Raji (cell line): ENCODE data around the gene NOTUM.
A peak's percentile ranks its signal among the peaks of the same experiment; 100 is the strongest.

Source experiments
- POLR2A ChIP-seq: IDR thresholded peaks from 2 replicates; pipeline ENCODE4 v1.6.1; 2011; ENCODE audit warnings: low read depth, low read length, control low read depth; ENCODE audit not compliant: insufficient read depth

The NOTUM gene

GRCh38 chr17:81920612-81921536, 40.1 kb downstream of the NOTUM start:
- TF ChIP-seq POLR2A: no peak

GRCh38 chr17:81918832-81919545, 42.0 kb downstream of the NOTUM start:
- no peak for TF ChIP-seq POLR2A

DNA sequence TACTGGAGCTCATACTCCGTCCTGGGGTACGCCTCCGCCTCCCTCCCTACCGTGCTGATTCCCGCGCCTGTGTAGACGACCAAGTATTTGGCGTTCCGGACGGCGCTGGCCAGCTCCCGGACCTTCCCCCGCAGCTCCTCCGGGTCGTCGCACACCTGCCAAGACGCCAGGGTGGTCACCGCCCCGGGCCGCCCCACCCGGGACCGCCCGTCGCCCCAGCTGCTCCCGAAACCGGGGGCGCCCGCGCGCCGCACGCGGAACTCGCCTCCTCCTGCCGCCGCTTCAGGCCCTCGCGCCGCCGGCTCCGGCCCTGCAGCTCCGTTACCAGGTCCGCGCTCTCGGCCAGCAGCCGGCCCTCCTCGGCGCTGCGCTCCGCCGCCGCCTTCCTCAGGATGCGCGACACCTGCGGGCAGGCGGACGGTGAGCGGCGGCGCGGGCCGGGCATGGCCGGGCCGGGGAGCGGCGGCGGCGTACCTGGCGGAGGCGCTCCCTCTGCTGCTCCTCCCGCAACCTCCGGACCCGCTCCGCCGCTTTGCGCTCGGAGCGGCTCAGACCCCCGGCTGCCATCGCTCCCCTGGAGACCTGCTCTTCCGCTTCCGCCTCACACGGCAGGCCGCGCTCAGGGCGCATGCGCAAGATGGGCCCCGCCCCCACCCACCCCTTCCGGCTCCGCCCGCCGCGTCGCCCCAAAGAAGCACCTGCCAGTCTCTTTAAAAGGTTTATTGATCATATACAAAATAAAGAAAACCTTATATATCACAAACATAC, 43.2 kb downstream of the NOTUM start, which contains the start of gene SIRT7:
Gene SIRT7, minus strand, starts transcription at position 612 of the 768 bp plus-strand sequence. Its CDS starts 45 bp downstream, at position 567.
- peak; percentile 80 for TF ChIP-seq POLR2A

GRCh38 chr17:81916234-81917001, 44.6 kb downstream of the NOTUM start:
- TF ChIP-seq POLR2A: no peak

DNA sequence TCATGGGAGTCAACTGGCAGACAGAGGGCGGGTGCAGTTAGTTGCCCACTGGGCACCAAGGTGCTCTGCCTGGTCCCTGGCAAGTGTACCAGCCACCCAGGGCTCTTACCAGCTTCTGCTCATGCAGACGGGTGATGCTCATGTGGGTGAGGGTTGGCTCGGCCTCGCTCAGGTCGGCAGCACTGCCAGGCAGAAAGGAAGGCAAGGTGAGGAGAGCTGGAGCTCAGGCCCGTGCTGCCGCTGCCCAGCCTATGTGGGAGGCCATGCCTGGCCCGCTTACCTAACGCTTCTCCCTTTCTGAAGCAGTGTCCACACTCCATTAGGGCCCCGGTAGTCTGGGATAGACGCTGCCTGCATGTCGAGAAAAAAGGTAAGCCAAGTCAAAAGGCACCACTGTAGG, 45.7 kb downstream of the NOTUM start:
- no peak for TF ChIP-seq POLR2A

DNA sequence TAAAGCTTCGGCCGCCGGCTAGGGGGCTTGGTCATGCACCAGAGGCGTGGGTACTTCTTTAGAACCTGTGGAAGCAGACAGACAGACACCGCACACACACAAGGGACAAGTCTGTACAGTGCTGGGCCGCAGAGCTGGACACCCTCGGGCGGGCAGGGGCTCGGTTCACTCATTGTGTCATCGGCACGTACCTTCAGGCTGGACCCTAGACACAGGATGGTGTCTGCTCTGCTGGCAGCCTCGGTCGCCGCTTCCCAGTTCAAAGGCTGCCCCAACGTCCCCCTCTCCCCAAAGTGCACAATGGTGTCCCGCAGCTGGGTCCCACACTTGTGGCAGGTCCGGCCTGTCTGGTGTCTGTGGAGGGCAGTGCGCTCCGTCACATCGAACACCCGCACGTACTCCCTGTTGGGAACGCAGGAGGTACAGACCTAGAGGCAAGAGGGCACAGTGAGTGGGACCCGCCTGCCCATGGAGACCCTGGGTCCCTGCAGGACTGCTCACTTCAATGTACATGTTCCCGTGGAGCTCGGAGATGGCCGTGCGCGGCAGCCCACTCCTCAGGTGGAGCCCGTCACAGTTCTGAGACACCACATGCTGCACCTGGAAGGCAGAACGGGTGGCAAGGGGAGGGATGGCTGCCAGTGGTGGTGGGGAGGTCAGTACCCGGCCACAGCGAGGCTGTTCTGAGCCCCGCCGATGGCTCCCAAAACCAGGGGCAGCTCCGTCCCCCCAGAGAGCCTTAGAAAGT, 46.7 kb downstream of the NOTUM start:
- TF ChIP-seq POLR2A: no peak

GRCh38 chr17:81913394-81914102, 47.4 kb downstream of the NOTUM start:
- TF ChIP-seq POLR2A: no peak

GRCh38 chr17:81912441-81913309, 48.3 kb downstream of the NOTUM start:
- no peak for TF ChIP-seq POLR2A

- TF ChIP-seq POLR2A: no peak
These were observed 49.0 kb downstream of the NOTUM start for GRCh38 chr17:81911969-81912368.

DNA sequence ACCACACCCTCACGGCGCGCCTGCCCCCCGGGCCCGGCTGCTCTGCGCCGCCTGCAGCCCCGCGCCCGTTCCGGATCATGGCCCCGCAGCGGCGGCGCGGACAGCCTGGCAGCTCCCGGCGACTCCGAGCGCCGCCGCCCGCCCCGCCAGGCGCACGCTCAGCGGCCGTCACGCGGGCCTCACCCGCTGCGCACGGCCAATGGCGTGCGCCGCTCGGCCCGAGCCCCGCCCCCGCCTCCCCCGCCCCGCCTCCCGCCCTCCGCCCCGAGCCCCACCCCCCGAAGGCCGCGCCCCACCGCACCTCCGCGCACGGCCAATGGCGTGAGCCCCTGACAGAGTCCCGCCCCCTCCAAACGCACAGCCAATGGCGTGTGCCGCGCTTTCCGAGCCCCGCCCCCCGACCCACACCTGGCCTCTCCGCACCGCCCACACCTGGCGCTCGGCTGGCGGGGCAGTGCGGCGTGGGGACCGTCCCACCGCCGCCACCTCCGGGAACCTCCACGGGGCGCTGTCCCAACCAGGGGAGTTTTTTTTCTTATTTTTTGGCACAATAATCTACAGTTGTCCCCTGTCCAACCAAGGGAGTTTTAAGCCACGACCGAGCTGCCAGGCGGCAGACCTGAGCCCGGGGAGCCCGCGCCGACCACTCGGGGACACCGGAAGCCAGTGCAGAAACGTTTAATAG, 49.6 kb downstream of the NOTUM start, which contains the start of gene PCYT2:
Gene PCYT2, minus strand, starts transcription at position 123 of the 685 bp plus-strand sequence. Its CDS starts 44 bp downstream, at position 79.
- TF ChIP-seq POLR2A: peak; percentile 58

DNA sequence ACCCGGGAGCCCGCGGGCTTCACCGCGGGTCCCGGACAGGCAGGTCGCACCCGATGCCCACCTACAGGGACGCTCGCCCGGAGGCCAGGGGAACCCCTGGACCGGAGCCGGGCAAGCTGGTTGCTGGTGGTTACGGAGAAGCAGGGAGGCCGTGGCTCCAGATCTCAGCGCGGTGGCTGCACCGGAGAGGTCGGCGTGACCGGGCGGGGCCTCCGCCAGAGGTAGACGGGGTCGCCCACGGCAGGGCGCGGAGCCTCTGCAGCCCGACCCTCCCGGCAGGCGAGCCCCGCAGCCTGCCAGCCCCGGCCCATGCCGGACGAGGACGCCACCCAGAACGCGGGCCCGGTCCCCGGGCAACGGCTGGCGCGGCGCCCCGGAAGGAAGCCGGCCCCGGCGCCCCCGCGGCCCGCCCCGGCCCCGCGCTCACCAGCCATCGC, 50.1 kb downstream of the NOTUM start:
- no peak for TF ChIP-seq POLR2A

DNA sequence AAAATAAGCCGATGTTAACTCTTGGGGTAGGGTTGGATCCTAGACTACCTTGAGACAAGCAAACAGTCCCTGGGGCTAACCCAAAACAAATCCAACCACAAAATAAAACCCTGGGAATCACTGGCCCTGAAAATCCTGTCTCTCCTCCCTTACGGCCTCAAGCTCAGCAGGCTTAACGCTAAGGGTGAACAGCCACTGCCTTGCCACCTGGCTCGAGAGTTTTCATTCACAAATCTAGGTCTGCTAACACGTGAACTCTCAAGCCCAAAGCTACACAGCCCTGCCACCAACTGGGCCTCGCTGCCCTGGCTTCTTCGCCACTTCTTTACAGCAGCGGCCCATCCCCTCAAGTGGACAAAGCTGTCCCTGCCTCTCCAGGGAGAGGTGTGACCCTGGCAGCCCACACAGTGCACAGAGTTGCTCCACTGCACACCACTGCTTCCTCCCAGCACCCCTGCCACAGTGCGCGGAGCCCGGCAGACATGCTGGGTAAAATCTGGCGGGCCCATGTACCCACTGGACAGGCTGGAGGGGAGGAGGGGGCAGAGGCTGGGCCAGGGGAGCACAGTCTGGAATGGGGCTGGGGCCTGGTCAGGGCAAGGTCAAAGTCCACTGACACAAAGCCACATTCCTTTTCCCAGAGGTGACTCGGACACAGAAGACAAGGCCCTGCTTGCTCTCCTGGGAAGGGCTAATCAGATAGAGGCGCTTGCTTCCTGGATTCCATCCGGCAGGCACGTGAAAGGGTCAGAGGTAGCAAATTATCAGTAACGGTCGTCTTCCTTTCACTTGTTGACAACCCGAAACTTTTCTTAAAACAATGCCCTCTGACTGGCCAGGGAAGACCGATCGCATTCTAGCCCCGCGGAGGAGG, 50.8 kb downstream of the NOTUM start:
- TF ChIP-seq POLR2A: no peak
